Esophagus muscularis mucosa (tissue), 4 donors: ENCODE results near the gene PTPRZ1. TPM values are rescaled to one million over a fixed set of nuclear protein-coding genes. Genes with fewer than 3 reads are reported as not detected.

Experiments used
- DNase-seq: peaks from one replicate; pipeline ENCODE4 v3.0.0-alpha.2; 2017; ENCODE audit errors: extremely low spot score
- H3K27ac ChIP-seq, 4 donors: fragments of 200-600 bp; sonication (generic); replicated peaks in 1 of 4; 1 replicate in 3 of 4; 2 replicates in 1 of 4; pipeline ENCODE4 v1.5.1; 2016 to 2019; ENCODE audit warnings: mild to moderate bottlenecking in 1 of 4
- H3K27me3 ChIP-seq, 4 donors: fragments of 200-600 bp; sonication (generic); one replicate each; pipeline versions ENCODE4 v1.5.1 to v1.6.0; 2016 to 2019
- H3K36me3 ChIP-seq, 4 donors: fragments of 200-600 bp; sonication (generic); one replicate each; pipeline ENCODE4 v1.5.1; 2016 to 2019
- H3K4me1 ChIP-seq, 4 donors: fragments of 200-600 bp; sonication (generic); one replicate each; pipeline ENCODE4 v1.5.1; 2016 to 2019
- H3K4me3 ChIP-seq, 4 donors: fragments of 200-600 bp; sonication (generic); 1 replicate in 2 of 4; 2 replicates in 2 of 4; pipeline ENCODE4 v1.5.1; 2016 to 2019; ENCODE audit warnings: mild to moderate bottlenecking in 4 of 4, moderate library complexity in 1 of 4
- H3K9me3 ChIP-seq, 4 donors: fragments of 200-600 bp; sonication (generic); 1 replicate in 3 of 4; 2 replicates in 1 of 4; pipeline ENCODE4 v1.5.1; 2016 to 2019
- CTCF ChIP-seq, 3 experiments: fragments of 200-600 bp in 2 of 3; fragments of 450-650 bp in 1 of 3; sonication (generic) in 2 of 3; IDR thresholded peaks; one replicate each; pipeline ENCODE4 v1.5.1; 2017 to 2019; ENCODE audit warnings: antibody characterized with exemption in 3 of 3, mild to moderate bottlenecking in 2 of 3, moderate library complexity in 1 of 3
- EP300 ChIP-seq: sonication (generic); formaldehyde crosslinking; IDR thresholded peaks from one replicate; pipeline ENCODE4 v1.6.1; 2017; ENCODE audit warnings: antibody characterized with exemption
- POLR2A ChIP-seq: fragments of 450-650 bp; IDR thresholded peaks from one replicate; pipeline ENCODE4 v1.6.1; 2017; ENCODE audit warnings: antibody characterized with exemption, moderate library complexity, mild to moderate bottlenecking, low read depth
- POLR2AphosphoS5 ChIP-seq, 2 donors: sonication (generic); formaldehyde crosslinking; IDR thresholded peaks; one replicate each; pipeline ENCODE4 v1.6.1; 2017; ENCODE audit warnings: antibody characterized with exemption in 2 of 2
- WGBS: methylation state at CpG from one replicate; pipeline ENCODE4 v1.1.5; 2018; 5-methylcytosine and 5-hydroxymethylcytosine counted together
- intact Hi-C: fragments of 100-400 bp; cut with DNase I; formaldehyde crosslinking; loops from one replicate; pipeline ENCODE4 v1.15.1; 2023
- total RNA-seq, 4 donors: library from RNA; depleted of rRNA; stranded (reverse); fragments of >200 nt; gene quantifications; one replicate each; pipeline versions ENCODE4 v1.1.0 to v1.2.1, GENCODE V29; 2016

Gene PTPRZ1
- total RNA-seq, 4 donors from 2014 or later: 3.3 to 10.3 (median 5.4) TPM

GRCh38 chr7:121960678-121961077 lies 87.7 kb downstream of the PTPRZ1 start:
- Histone ChIP-seq H3K4me3 (no peak overlapping the region), H3K9me3 (no peaks in the 10 kb centered on the region), H3K36me3 (no peaks in the 10 kb centered on the region), H3K4me1 (no peaks in the 10 kb centered on the region), H3K27ac (no peak overlapping the region), H3K27me3 (no peaks in the 10 kb centered on the region)
- no peak for TF ChIP-seq POLR2AphosphoS5 (IDR thresholded peaks at IDR 0.05)
- no peak for TF ChIP-seq CTCF (IDR thresholded peaks at IDR 0.05)
- no peak for TF ChIP-seq POLR2A
- no peak for TF ChIP-seq EP300
- intact Hi-C loops: no loop called here
- WGBS: 82% methylated on average over 4 of the region's 4 CpGs
- no peak for DNase-seq

GRCh38 chr7:121961089-121961867 lies 88.3 kb downstream of the PTPRZ1 start:
- H3K36me3 ChIP-seq: no peaks in the 10 kb centered on the region
- H3K27ac ChIP-seq: no peak overlapping the region
- no peaks in the 10 kb centered on the region for H3K9me3 ChIP-seq
- no peak overlapping the region for H3K4me3 ChIP-seq
- WGBS: 81% methylated on average over 5 of the region's 5 CpGs
- H3K27me3 ChIP-seq: no peaks in the 10 kb centered on the region
- no peak for DNase-seq
- intact Hi-C loops: no loop called here
- TF ChIP-seq CTCF (IDR thresholded peaks at IDR 0.05) (no peak), EP300 (no peak), POLR2A (no peak), POLR2AphosphoS5 (IDR thresholded peaks at IDR 0.05) (no peak)
- H3K4me1 ChIP-seq: no peaks in the 10 kb centered on the region

- Histone ChIP-seq H3K36me3 (no peaks in the 10 kb centered on the region), H3K9me3 (no peaks in the 10 kb centered on the region), H3K27ac (no peak overlapping the region), H3K27me3 (no peaks in the 10 kb centered on the region), H3K4me1 (no peaks in the 10 kb centered on the region), H3K4me3 (no peak overlapping the region)
- WGBS: 53% methylated on average over 2 of the region's 2 CpGs
- no peak for DNase-seq
- TF ChIP-seq POLR2AphosphoS5 (IDR thresholded peaks at IDR 0.05) (no peak), CTCF (IDR thresholded peaks at IDR 0.05) (no peak), POLR2A (no peak), EP300 (no peak)
- intact Hi-C loops: no loop called here
Measured at GRCh38 chr7:121966276-121966934, 93.4 kb downstream of the PTPRZ1 start.

GRCh38 chr7:121966935-121967332 lies 94.0 kb downstream of the PTPRZ1 start:
- Histone ChIP-seq H3K9me3 (no peaks in the 10 kb centered on the region), H3K27ac (no peak overlapping the region), H3K4me1 (no peaks in the 10 kb centered on the region), H3K27me3 (no peaks in the 10 kb centered on the region), H3K36me3 (no peaks in the 10 kb centered on the region), H3K4me3 (no peak overlapping the region)
- 78% methylated on average over 4 of the region's 4 CpGs for WGBS
- TF ChIP-seq POLR2AphosphoS5 (IDR thresholded peaks at IDR 0.05) (no peak), CTCF (IDR thresholded peaks at IDR 0.05) (no peak), EP300 (no peak), POLR2A (no peak)
- intact Hi-C loops: no loop called here
- no peak for DNase-seq
